Epidermal melanocyte (primary cell): ENCODE results near the gene CBS.
"Not testable (repeated sequence)": the region's sequence is repeated elsewhere in the genome, so short reads cannot be mapped to it uniquely, and the experiment has no call there.

Experiments used
- DNase-seq: peaks from one replicate; pipeline ENCODE4 v3.0.0; 2011; ENCODE audit warnings: low spot score; ENCODE audit not compliant: insufficient read length

The CBS gene

DNA sequence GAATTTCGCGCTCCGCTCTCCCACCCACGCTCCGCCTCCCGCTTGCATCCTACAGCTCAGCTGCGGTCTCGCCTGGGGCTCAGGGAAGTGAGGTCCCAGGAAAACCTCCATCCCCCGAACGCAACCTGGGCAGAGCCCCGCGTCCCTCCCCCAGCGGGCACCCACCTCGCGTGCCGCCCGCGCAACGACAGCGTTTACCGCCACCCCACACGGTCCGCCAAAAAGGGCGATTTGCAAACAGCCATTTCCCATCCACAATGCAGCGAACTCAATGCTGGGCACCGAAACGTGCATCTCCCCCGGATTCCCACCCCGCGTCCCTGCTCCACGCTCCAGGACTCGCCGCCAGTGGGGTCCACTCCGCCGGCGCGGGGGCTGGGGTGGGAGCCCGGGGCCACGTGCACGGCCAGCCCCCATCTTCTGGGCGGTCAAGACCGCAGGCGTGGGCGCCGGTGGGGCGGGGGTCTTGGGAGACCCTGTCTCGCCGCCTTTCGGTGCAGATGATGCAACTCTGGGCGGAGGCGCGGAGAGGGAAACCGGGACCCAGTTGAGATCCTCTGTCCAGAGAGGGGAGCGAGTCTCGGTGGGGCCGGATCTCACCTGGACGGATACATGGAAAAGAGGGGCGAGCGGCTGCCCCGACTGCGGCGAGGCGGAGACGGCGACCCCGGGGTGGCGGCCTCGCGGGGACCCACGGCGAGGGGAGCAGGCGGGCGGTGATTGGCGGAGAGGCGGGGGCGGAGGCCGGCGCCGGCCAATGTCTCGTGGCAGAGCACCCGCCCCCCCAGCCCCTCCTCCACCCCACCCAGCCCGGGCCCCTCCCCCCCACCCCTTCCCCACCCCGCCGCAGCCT is at the start of gene CBS:
Gene CBS, minus strand, starts transcription at position 666 of the 853 bp plus-strand sequence. CDS start 3,642 bp downstream, outside the sequence.
- DNase-seq, result not testable (repeated sequence)

DNA sequence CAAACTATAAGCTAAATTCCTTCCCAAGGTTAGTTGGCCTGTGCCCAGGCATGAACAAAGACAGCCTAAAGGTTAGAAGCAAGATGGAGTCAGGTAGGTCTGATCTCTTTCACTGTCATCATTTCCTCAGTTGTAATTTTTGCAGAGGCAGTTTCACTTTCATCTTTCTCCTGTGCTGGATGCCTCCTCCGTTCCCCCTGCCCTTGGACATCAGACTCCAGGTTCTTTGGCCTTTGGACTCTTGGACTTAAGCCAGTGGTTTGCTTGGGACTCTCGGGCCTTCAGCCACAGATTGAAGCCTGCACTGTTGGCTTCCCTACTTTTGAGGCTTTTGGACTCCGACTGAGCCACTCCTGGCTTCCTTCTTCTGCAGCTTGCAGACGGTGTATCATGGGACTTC is 40.3 kb upstream of the CBS start:
- not testable (repeated sequence) for DNase-seq

DNA sequence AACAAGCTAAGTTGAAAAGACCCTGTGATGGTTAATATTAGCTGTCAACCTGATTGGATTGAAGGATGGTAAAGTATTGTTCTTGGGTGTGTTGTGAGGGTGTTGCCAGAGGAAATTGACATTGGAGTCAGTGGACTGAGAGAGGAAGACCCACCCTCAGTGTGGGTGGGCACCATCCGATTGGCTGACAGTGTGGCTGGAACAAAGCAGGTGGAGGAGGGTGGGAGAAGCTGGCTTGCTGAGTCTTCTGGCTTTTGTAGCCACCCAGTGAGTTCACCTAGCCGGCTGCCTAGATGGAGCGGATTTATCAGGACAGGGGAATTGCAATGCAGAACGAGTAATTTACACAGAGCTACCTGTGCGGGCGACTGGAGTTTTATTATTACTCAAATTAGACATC is 38.8 kb upstream of the CBS start:
- DNase-seq, result not testable (repeated sequence)

DNA sequence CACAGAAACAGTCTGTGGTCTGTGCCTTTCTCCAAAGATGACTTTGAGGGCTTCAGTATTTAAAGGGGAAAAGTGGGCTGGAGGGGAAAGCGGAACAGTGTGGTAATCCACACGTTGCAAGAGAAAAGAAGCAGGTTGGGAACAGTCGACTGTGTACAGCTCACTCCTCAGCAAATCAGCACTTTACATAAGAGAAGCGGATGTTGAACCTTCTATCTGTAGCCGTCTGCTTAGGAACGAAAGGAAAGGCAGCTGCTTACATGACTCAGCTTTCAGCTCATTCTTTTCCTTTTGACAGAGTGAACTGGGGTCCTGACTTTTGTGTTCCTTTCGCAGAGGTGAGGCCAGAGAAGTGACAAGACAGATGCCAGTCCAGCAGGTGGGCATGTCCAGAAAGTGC is 33.4 kb upstream of the CBS start:
- DNase-seq, result not testable (repeated sequence)

DNA sequence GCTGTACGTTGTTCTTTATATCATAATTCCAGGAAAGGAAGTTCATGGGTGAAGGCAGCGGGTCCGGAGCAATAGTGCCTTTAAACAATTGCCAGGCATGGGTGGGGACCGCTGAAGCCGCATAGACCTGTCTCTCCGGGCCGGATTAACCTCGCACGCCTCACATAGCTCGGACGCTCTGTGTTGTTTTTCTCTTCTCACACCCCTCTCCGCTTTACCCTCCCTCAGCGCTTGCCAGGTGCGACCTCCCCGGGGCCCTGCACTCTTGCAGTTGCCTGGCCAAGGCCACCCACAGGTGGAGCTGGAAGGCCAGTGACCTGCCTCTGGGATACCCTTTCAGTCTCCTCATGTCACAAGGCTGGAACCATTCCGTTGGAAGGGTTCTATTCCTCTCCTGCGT is 32.5 kb upstream of the CBS start:
- not testable (repeated sequence) for DNase-seq

DNA sequence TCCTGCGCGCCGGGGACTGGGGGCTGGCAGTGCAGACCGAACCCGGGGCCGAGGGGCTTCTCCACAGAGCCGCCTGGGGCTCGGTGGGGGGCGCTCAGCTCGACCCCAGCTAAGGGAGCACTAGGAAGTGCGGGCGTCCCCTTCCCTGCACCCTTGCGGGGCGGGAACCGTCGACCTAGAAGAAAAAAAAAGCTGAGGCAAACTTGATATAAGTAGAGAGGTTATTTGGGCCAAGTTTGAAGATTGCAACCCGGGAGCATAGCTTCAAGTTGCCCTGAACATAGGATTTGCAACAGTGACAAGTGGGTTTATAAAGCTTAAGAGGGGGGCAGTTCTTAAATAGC is 32.1 kb upstream of the CBS start:
- not testable (repeated sequence) for DNase-seq

DNA sequence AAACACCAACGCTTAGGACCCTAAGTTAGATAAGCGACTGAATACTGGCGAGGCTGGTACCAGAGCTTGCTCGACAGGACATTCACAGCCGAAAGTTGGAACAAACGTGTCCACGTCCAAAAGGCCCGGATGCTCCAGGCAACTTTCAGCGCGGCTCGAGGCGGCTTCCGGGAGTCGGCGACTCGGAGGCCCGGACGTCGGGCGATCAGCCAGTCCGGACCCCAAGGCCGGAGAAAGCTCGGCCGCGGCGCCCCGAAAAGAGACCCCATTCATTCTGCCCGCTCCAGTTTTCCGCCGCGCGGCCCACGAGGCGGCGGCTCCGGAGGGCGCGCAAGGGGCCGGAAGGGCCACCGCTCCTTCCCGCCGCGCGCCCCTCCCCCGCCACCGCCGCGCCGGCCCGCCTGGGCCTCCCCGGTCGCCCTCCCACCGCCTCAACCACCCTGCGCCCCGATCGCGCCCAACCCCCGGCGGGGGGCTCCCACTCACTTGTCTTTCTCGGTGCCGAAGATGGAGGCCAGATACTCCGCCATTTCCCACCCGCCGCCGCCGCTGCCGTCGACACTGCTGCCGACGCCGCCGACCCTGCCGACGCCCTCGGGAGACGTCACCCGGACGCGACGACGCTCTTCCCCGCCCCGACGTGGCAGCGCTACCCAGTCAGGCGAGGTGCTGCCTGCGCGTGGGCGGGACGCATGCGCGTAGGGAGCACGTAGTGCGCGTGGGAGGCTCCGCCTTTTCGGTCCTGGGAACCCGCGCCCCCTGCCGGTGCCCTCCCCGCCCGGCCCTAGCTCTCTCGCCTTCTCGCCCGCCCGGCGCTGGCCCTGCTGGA is 31.5 kb upstream of the CBS start, which contains the start of gene U2AF1:
Gene U2AF1, minus strand, starts transcription at position 606 of the 829 bp plus-strand sequence. Its CDS starts 76 bp downstream, at position 530.
- DNase-seq, result not testable (repeated sequence)

DNA sequence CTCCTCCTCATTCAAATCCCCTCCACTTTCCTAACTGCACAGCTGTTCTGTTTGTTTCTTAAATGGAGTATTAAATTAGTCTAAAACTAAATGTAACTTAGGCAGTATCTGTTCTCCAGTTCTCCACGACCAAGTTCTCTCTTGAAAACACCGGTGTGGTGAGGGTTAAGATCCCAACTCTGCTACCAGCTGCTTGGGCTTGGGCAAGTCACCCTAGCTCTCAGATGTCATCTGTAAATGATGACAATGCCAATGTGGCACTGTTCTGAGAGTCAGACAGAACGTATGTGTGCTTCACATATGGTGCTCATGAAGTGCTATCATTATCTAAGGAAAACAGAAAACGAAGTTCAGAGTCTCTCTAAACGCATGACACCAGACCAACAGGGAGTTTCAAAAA is 29.0 kb upstream of the CBS start:
- not testable (repeated sequence) for DNase-seq

DNA sequence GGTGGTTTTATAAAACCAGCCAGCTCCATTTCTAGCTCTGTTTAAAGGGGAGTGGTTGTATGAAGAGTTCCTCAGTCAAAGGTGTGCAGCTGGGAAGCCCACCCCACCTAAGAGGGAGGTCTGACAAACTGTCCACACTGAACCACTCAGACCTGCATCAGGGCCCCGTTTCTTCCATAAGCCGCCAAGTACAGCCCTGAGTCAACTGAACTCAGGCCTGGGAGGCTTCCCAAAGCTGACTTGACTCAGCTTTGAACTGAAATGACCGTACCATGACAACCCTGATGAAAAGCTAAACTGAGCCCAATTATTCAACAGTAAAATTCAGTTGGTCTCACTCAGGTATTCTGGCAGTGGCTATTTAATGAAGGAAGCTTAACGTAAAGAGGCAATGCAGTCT is 26.6 kb upstream of the CBS start:
- not testable (repeated sequence) for DNase-seq

DNA sequence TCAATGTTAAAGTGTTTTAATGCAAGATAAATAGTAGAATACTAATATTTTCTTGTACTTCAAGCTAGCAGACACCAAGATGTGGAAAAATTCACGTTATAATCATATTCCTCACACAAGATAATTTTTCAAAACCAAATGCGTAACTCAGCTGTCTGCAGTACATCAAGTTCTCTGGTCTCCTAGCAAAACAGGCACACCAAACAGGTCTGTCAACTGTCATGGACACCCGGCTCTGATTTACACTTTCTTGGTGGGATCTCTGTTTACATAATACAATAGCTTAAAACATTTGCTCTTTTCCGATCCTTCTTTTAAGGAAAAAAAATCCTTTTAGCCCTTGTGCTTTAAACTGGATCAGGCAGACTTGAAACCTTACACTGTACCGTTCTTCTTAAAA is 26.0 kb upstream of the CBS start:
- not testable (repeated sequence) for DNase-seq

DNA sequence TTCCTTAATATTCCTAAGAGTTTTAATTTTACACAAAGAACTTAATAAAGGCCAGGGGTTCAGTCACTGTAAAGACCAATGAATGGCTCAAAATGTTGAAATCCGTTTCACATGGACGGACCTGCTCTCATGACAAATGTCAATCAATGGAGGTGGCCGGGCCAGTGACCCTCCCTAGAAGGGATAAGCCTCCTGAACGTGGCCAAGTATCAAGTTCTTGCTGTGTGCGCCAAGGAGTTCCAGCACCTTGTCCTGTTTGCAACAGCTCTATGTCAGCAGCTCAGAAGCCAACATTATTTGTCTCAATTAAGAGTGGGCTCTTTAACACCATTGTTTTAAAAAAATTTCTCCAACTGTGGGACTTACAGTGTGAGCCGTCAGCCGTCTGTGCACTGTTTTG is 25.4 kb upstream of the CBS start:
- not testable (repeated sequence) for DNase-seq

DNA sequence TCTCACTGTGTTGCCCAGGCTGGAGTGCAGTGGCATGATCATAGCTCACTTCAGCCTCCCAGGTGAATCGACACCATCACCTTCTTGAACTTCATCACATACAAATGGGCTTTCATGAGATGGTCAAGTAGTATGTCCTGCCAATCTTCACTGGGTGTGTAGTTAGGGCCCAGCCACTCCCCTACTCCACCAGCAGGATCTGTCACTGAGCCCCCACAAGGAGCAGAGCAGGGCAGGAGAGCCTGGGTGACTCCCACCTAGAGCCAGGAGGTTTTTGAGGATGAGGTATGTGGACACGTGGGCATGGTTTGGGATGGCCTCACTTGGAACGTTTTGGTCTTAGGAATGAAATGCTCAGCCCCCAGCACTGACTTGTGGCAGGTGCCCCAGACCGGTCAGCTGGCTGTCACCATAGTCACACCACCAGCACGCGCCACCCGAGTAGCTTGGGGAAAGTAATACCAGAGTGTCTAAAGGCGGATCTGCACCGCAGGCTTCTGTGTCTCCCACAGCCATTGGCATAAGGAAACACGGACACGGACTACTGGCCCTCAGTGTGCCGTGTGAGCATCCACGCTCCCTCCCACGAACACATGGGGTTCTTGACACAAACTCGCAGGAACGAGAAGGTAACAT is 16.5 kb upstream of the CBS start:
- not testable (repeated sequence) for DNase-seq

DNA sequence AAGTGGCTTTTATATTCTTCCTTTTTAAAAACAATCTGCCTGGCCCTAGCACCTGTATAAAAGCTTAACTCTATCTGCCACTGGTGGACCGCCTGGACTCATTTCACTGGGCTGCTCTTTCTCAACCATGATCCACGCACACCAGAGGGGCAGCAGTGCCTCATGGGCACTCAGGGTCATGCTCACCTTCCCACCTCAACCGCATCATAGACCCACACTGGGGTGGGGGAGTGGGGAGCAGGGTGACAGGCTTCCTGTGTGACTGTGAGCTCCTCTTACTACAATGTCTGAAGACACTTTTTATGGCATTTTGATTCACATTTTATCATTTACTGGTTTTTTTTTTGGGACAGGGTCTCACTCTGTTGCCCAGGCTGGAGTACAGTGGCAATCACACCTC is 15.3 kb upstream of the CBS start:
- not testable (repeated sequence) for DNase-seq

DNA sequence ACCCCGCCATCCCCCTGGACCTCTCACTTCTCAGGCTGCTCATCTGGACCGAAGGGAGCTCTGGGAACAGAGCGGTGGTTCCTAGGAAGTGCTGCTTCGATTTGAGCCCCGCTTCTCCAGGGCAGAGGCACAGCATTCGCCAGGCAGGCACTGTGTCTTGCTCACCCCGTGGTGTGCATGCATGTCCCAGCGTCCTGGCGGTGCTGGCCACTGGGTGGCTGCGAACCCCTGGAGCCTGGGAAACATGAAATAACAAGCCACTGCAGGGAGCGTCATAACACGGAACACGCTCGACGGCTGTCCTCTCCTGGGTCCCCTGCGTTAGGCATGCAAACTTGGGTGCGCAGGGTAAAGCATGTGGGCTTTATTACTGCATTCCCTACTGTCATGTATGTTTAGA is 13.8 kb upstream of the CBS start:
- not testable (repeated sequence) for DNase-seq

DNA sequence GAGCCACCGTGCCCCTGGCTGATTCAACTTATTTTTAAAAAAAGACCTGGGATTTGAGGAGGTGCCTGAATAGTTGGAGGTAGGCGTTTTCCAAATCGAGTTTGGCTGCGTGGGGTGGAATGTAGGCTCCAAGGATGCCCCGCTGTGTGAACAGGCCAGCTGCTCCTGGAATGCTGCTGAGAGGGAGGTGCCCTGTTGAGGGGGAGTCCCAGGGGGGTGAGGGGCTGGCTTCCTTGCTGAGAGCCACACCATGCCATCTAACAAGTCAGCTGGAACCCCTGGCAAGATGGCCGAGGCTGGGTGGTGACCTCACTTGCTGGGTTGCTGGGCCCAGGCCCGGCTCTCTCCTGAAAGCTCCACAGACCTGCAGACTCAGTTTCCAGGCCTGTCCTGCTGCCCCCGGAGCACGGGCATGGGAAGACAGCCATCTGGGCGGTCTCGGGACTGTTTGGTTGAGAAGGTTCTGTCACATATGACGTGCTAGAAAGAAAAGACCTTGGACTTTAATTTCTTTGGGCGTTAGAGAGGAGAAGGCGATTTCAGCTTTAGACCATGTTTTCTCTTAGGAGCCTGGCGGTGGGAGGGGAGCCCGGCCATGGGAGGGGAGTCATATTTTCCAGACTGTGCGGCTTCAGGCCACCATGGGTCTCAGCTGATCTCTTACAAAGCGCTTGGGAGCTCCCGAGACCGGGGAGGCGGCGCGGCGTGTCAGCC is 7.1 kb upstream of the CBS start:
- DNase-seq, result not testable (repeated sequence)

DNA sequence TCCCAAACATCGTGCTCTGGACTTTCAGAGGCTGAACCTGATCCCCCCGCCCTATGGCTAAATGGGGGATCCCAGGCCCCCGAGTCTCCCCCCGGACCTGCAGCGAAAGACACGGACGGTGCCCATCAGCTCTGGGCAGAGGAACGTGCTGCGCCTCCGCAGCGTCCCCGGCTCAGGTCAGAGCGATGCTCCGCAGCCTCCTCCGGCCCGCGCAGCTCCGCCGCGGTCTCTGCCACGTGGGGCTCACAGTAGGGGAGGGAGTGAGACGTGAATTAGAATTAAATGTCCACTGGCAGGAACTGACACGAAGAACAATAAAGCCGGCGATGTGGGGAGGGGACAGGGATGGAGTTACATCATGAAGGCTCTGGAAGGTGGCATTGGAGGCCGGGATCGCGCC is 1.0 kb upstream of the CBS start:
- DNase-seq, result not testable (repeated sequence)

DNA sequence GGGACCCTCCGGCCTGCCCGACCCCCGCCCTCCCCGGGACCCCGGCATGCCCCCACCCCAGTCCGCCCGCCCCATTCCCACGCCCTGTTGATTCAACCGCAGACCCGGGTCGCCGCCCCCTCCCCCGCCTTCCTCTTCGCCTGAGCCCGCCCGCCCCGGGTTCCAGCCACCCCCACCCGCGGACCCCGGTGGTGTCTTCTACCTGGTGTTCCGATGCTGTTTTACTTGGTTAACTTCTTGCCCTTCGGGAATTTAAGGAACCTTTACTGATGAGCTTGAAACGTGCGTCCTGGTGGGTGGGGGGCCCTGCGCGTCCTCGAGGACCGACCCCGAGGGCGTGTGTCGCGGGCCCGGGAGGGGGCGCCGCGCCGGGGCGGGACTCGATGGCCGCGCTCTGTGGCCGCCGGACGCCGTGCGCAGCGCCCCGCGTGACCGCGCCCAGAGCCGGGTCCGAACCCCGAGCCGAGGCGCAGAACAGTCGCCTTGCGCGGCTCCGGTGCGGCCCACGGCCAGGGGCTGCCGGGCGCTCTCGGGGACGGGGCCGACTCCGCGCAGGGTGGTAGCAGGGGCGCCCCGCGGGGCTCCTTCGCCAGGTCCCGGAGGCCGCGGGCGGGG is 495 bp upstream of the CBS start:
- DNase-seq, result not testable (repeated sequence)

DNA sequence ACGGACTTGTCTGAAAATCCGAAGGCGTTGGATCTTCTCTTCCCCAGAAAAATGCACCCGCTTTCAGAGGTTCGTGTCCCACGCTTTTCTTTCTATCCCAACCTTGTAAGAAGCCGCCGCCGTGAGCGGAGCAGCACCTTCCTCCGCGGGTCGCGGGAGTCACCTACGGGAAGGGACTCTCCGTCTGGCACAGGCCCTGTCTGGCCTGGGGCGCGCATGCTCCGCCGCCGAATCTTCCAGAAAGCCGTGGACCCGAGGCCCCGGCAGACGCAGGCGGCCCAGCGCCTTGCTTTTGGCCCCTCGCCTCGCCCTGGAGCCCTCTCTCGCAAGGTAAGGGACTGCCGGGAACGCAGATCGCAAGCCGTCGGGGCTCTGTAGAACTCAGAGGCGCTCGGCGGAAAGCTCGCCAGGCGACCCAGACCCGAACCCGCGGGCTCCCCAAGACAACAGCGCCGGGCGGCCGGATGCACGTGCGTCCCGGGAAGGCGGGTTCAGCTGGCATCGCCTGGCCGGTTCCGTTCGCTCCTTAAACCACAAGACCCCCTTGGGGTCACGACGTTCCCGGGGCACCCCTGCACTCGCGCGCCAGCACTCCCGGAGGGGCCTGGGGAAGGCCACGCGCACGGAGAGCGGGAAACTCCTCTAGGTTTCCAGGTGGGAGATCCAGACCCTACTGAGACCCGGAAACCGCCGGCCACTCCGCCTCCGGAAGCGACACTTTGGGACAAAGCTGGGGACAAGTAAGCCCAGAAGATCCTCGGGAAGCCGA is 1.1 kb downstream of the CBS start:
- not testable (repeated sequence) for DNase-seq

DNA sequence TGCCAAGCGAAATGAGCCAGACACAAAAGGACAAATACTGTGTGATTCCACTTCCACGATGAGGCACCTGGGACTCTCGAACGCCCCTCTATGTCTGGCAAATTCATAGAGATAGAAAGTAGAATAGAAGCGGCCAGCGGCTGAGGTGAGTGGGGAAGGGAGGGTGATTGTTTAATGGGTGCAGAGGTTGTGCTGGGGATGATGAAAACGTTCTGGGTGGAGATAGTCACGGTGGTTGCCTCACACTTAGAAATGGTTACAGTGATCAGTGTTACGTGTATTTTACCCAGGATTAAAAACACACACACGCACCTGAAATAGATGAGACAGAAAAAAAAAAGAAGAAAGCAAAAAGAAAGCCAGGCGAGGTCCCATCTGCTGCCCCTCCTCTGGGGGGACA is 2.9 kb downstream of the CBS start:
- DNase-seq, result not testable (repeated sequence)

DNA sequence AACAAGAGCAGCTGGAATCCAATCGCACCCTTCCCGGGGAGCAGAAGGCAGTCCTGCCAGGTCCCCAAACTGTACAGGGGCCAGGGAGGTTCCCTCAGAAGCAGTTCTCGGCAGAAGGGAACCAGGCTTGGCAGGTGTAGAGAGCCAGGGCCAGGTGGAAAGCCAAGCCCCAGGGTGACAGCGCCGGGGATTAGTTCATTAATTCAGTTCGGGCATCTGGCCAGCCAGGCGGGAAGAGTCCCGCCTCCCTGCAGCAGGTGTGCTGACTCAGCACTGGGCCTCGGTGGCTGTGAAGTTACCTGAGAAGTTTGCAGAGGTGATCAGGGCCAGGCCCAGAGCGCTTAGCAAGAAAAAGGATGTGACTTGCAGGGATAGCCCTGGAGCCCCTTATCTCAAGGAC is 6.0 kb downstream of the CBS start:
- not testable (repeated sequence) for DNase-seq
